PFSK-1 (cell line): ENCODE results near the gene DNAH17.

Experiments used
- SIN3A ChIP-seq: IDR thresholded peaks from 2 replicates; pipeline ENCODE4 v1.6.1; 2012; ENCODE audit warnings: mild to moderate bottlenecking, low read length, moderate library complexity, borderline replicate concordance; ENCODE audit not compliant: insufficient read depth
- TAF1 ChIP-seq: IDR thresholded peaks from 2 replicates; pipeline ENCODE4 v1.6.1; 2012; ENCODE audit warnings: low read length, control low read depth, borderline replicate concordance; ENCODE audit not compliant: insufficient read depth

DNA sequence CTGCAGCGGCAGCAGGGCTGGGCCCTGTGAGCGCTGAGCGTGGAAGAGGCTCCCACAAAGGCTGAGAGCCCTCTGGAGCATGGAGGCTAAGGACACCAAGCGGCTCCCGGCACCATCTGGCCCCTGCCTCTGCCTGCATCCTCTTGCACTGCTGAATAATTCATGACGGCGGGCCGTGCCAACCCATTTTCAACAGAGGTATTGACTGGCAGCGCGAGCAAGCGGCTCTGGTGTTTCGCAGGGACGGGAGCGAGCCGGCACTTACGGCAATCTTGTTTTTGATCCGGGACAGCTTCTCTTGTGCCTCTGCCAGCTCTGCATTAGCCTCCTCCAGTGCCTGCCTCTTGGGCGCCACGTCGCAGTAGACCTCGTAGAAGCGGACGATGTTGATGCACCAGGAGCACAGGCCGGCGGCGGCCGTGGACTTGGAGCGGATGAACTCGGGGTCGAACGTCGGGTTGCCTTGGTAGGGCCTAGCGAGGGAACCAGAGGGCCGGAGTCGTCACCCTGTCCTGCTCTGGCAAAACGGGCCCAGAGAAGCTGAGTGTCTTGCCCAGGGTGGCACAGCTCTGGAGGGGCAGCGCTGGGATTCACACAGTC, 118.4 kb downstream of the DNAH17 start:
- TF ChIP-seq TAF1, result no peak
- TF ChIP-seq SIN3A, result no peak
